Thyroid gland (tissue), 4 donors: Measurements from ENCODE around the gene ATRX.
"Not testable (repeated sequence)": the region's sequence is repeated elsewhere in the genome, so short reads cannot be mapped to it uniquely, and the experiment has no call there.

ENCODE experiments used
- CTCF ChIP-seq, 6 experiments: fragments of 200-600 bp in 3 of 6; fragments of 450-650 bp in 3 of 6; sonication (generic) in 3 of 6; IDR thresholded peaks; one replicate each; pipeline ENCODE4 v1.5.1; 2016 to 2019; ENCODE audit warnings: antibody characterized with exemption in 6 of 6, mild to moderate bottlenecking in 2 of 6, inconsistent platforms in 1 of 6, moderate library complexity in 1 of 6
- POLR2A ChIP-seq, 2 donors: fragments of 450-650 bp; IDR thresholded peaks; one replicate each; pipeline ENCODE4 v1.6.1; 2017; ENCODE audit warnings: antibody characterized with exemption in 2 of 2, mild to moderate bottlenecking in 2 of 2, moderate library complexity in 1 of 2

GRCh38 chrX:77539778-77540177 is 246.2 kb downstream of the ATRX start:
- not testable (repeated sequence) for TF ChIP-seq POLR2A, CTCF (IDR thresholded peaks at IDR 0.05)
